HCT116 (cell line): ENCODE measurements around the gene IMPG2.

ENCODE experiments used
- CEBPB ChIP-seq: IDR thresholded peaks from 2 replicates; pipeline ENCODE4 v1.6.1; 2012; ENCODE audit warnings: low read depth
- CTCF ChIP-seq, 3 experiments: fragments of 200-600 bp in 1 of 3; sonication (generic) in 1 of 3; IDR thresholded peaks in 2 of 3; conservative IDR thresholded peaks in 1 of 3; 2 replicates each; pipeline ENCODE4 v1.5.1; 2012 to 2017; ENCODE audit warnings: low read depth in 2 of 3, low read length in 2 of 3, antibody characterized with exemption in 1 of 3, borderline replicate concordance in 1 of 3, control low read depth in 1 of 3, mild to moderate bottlenecking in 1 of 3, mixed read lengths in 1 of 3, mixed run types in 1 of 3, moderate library complexity in 1 of 3; ENCODE audit not compliant: insufficient read depth in 1 of 3
- ELF1 ChIP-seq: IDR thresholded peaks from 2 replicates; pipeline ENCODE4 v1.6.1; 2012; ENCODE audit warnings: low read depth, borderline replicate concordance
- EZH2 ChIP-seq: fragments of 200-600 bp; sonication (generic); IDR thresholded peaks from 2 replicates; pipeline ENCODE4 v1.6.1; 2017; ENCODE audit warnings: antibody characterized with exemption, mixed run types
- EZH2phosphoT487 ChIP-seq: fragments of 200-600 bp; IDR thresholded peaks from 2 replicates; pipeline ENCODE4 v1.6.1; 2018; ENCODE audit warnings: antibody characterized with exemption, borderline replicate concordance
- JUND ChIP-seq: IDR thresholded peaks from 2 replicates; pipeline ENCODE4 v1.6.1; 2012
- POLR2A ChIP-seq: IDR thresholded peaks from 2 replicates; pipeline ENCODE4 v1.7.0; 2011; ENCODE audit warnings: borderline replicate concordance; ENCODE audit not compliant: insufficient read depth, insufficient read length; ENCODE audit errors: extremely low read depth
- POLR2AphosphoS5 ChIP-seq: IDR thresholded peaks from 2 replicates; pipeline ENCODE4 v1.6.1; 2011; ENCODE audit warnings: mild to moderate bottlenecking, low read depth, low read length, moderate library complexity
- SP1 ChIP-seq: IDR thresholded peaks from 2 replicates; pipeline ENCODE4 v1.6.1; 2012; ENCODE audit warnings: low read depth
- ZBTB33 ChIP-seq: IDR thresholded peaks from 2 replicates; pipeline ENCODE4 v1.6.1; 2011; ENCODE audit warnings: mild to moderate bottlenecking, low read length, moderate library complexity; ENCODE audit not compliant: insufficient replicate concordance; ENCODE audit errors: extremely low read depth
- ZNF274 ChIP-seq: fragments of 200-500 bp; sonication (Bioruptor generic); IDR thresholded peaks from 2 replicates; pipeline ENCODE4 v1.6.1; 2014; ENCODE audit warnings: mild to moderate bottlenecking, low read depth, low read length, inconsistent platforms
- TF ChIP-seq, protein P1 (sequence below): IDR thresholded peaks from 2 replicates; pipeline ENCODE4 v1.6.1; 2012
- TF ChIP-seq, protein P2 (sequence below): IDR thresholded peaks from 2 replicates; pipeline ENCODE4 v1.6.1; 2012
- TF ChIP-seq, protein P3 (sequence below): IDR thresholded peaks from 2 replicates; pipeline ENCODE4 v1.6.1; 2012; ENCODE audit warnings: low read depth

GRCh38 chr3:101243285-101244211, 76.8 kb downstream of the IMPG2 start:
- TF ChIP-seq CTCF (IDR thresholded peaks at IDR 0.05 in 2 of 3, conservative IDR thresholded peaks at IDR 0.05 in 1 of 3; ENCODE audit: borderline replicate concordance in 1 of 3, insufficient read depth in 1 of 3, low read depth in 2 of 3, low read length in 2 of 3) (no peak), CEBPB (no peak), POLR2AphosphoS5 (no peak), ZNF274 (no peak), EZH2 (no peak), JUND (no peak), ELF1 (no peak), POLR2A (no peak), ZBTB33 (no peak), SP1 (no peak), EZH2phosphoT487 (no peak)
- TF ChIP-seq, protein P1, sequence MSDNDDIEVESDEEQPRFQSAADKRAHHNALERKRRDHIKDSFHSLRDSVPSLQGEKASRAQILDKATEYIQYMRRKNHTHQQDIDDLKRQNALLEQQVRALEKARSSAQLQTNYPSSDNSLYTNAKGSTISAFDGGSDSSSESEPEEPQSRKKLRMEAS = no peak
- TF ChIP-seq, protein P2, sequence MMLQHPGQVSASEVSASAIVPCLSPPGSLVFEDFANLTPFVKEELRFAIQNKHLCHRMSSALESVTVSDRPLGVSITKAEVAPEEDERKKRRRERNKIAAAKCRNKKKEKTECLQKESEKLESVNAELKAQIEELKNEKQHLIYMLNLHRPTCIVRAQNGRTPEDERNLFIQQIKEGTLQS = no peak
- TF ChIP-seq, protein P3, sequence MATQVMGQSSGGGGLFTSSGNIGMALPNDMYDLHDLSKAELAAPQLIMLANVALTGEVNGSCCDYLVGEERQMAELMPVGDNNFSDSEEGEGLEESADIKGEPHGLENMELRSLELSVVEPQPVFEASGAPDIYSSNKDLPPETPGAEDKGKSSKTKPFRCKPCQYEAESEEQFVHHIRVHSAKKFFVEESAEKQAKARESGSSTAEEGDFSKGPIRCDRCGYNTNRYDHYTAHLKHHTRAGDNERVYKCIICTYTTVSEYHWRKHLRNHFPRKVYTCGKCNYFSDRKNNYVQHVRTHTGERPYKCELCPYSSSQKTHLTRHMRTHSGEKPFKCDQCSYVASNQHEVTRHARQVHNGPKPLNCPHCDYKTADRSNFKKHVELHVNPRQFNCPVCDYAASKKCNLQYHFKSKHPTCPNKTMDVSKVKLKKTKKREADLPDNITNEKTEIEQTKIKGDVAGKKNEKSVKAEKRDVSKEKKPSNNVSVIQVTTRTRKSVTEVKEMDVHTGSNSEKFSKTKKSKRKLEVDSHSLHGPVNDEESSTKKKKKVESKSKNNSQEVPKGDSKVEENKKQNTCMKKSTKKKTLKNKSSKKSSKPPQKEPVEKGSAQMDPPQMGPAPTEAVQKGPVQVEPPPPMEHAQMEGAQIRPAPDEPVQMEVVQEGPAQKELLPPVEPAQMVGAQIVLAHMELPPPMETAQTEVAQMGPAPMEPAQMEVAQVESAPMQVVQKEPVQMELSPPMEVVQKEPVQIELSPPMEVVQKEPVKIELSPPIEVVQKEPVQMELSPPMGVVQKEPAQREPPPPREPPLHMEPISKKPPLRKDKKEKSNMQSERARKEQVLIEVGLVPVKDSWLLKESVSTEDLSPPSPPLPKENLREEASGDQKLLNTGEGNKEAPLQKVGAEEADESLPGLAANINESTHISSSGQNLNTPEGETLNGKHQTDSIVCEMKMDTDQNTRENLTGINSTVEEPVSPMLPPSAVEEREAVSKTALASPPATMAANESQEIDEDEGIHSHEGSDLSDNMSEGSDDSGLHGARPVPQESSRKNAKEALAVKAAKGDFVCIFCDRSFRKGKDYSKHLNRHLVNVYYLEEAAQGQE = no peak
